HG03280 (cell line): ENCODE measurements around the gene NCOA6.
"Not testable (repeated sequence)": the region's sequence is repeated elsewhere in the genome, so short reads cannot be mapped to it uniquely, and the experiment has no call there.

Experiments
- ATAC-seq: cut with Tn5 transposase; IDR thresholded peaks from one replicate; pipeline ENCODE4 v1.9.1; 2021; ENCODE audit warnings: mild to moderate bottlenecking, moderate library complexity; ENCODE audit not compliant: unreplicated experiment

Gene NCOA6

DNA sequence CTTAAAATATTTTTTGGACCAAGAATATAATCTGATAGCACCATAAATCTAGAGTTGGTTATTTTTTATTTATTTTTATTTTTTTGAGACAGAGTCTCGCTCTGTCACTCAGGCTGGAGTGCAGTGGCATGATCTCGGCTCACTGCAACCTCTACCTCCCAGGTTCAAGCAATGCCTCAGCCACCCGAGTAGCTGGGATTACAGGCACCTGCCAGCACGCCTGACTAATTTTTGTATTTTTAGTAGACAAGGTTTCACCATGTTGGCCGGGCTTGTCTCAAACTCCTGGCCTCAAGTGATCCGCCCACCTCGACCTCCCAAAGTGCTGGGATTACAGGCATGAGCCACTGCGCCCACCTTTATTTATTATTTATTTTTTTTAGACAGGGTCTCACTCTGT lies 45.2 kb downstream of the NCOA6 start:
- not testable (repeated sequence) for ATAC-seq

DNA sequence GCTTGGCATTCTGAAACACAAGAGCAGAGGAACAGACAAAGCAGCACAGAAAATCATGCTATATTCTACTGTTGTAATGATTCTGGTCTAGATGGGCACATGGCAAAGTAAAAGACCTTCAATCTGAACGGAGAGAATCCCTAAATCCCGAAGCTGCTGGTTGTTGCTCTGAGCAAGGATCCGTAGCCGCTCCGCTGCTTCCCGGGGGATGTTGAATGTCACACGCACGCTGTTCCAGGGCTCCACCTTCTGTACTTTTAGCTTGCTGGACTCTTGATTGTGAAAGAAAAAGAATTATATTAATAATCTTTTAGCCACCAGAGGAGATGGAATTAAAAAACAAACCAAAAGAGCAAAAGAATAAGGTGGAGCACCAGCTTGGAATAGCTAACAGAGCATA lies 49.3 kb downstream of the NCOA6 start:
- ATAC-seq: no peak

DNA sequence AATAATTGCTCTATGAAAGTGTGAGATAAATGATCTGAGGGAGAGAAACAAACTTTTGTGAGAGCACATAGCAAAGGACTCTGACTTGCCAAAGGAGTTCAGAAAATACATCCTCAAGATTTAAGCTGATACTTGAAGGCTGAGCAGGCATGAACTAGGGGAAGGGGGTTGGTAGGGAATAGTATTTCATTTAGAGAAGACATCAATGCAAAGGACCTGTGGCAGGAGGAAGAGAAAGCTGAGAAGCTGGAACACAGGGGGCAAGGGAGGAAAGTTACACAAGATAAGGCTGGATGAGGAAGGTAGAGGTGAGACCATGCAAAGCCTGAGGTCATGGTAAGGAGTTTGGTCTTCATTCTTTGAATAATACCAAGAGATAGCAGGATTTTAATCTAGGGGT lies 50.6 kb downstream of the NCOA6 start:
- ATAC-seq: no peak

DNA sequence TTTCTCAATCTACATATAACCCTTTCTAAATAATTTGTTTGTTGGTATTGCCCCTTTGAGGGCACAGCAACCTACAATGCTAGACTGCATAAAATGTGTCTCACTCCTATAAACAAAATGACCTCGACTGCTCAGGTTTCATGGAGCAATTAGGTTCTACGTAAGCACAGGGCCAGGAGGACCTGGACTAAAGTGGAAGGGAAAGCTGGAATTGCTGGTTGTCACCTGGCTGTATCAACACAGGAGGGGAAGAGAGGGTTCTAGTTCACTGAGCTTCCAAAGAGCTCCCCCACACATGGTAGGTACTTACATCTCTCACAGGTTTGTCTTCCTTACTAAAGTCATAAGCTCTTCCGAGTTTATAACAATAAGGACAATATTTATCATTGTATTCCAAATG lies 51.0 kb downstream of the NCOA6 start:
- ATAC-seq: no peak

DNA sequence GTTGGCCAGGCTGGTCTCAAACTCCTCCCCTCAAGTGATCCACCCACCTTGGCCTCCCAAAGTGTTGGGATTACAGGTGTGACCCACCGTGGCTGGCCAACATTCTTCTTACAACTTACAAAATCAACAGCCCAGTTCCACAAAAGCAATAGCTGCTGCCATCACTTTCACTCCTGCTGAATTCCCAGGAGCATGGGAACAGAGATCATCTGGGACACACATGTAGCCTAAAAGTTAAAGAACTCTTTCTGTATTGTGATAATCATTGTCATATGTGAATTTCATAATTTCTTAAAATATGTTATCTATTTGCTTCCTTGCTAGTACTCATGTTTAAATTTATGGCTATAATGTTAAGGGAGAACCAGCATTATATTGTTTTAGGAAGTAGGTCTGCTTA lies 51.7 kb downstream of the NCOA6 start:
- ATAC-seq: no peak

DNA sequence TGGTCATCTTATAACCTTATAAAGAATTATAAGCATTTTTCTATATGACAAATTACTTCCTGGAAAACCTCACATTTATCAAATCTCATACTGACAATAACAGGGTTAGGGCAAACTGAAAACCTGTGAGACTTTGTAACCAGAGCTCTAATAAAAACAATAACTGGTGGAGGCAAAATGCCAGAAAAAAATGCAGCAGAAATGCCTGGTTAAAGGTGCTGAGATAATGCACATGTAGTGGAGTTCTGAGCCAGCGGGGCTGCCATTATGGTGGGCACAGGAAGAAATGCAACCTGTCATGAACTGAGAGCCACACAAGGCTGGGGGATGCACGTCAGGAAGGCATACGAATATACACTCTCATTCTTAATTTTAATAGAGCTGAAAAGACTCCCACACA lies 53.0 kb downstream of the NCOA6 start:
- ATAC-seq: no peak

DNA sequence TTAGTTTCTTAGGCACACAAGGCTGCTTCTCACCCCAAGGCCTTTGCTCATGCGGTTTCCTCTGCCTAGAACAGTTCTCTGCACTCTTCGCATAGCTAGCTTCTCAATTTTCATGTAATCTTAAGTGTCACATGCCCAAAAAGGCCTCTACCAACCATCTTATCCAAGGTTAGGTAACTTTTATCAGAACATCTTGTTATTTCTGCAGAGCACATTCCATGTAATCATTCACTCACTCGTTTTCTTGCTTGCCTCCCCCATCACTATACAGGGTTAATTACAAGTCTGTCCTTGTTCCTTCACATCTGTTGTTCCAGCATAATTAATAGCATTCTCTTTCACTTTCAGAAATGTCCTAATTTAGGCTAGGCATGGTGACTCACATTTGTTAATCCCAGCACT lies 53.8 kb downstream of the NCOA6 start:
- no peak for ATAC-seq

DNA sequence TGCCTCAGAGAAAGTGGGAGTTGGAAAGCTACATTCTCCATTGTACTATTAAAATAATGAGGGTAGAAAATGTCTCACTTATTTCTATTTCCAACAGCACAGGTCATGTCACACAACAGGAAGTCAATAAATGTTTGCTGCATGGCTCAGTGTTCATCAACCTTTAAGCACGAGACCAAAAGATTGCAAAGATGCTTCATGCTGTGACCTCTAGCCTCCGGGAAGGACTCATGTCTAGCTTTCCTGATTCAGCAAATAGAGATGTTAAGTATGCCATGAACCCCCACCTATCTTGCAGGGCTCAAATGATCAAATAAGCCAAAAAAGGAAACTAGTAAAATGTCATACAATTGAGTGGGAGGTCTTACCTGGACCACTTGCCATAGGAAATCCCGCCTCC lies 57.4 kb downstream of the NCOA6 start:
- no peak for ATAC-seq

DNA sequence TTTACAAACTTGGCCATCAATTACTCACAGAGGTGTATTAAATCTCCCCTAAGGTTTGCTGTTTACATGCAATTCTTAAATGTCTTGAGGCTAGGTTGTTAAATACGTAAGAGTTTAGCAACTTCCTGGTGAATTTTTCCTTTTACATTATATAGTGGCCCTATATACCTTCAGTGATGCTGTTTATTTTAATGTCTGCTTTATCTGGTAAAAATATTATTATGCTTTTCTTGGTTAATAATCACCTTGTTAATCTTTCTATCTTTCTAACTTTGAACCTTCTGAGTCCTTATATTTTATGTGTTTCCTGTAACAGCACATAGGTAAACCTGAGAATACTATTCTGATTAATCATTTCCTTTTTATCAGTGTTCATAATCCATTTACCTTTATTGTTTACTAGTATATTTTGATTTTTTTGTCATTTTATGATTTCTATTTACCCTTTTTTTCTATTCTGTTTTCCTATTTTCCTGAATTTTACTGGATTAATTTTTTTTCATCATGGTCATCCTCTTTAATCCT lies 63.4 kb downstream of the NCOA6 start:
- no peak for ATAC-seq

DNA sequence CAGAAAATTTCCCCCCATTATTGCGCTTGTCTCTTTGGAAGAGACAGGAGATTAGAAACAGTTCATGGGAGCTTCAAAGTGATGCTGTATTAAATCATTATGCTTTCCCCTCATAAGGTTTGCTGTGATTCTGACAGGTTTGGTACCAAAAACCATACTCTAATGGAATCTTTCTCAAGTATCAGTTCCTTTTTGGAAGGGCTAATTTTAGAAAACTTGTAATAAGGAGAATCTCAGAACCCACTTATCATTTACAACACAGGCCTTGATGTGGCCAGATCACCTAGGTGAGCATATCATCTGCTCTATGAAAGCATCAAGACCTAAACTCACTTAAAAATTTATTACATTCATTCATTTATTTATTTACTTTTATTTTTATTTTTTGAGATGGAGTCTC lies 70.1 kb downstream of the NCOA6 start:
- ATAC-seq: no peak

DNA sequence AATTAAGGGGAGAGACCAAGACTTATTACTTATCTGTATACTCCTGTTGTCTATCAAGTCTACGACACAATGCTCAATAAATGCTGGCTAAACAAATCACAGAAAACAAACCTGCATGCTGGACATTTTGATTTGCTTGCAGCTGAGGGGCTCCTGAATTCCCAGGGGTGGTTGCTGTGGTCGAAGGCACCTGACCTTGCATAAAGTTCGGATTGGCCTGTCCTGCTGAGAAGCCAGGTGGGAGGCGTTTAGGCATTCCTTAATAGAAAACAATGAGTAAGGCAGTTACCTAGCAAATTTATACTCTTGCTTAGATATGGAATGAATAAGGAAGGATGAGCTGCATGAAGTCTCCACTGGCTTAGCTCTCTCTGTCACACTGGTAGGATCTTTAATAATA lies 70.8 kb downstream of the NCOA6 start:
- no peak for ATAC-seq

DNA sequence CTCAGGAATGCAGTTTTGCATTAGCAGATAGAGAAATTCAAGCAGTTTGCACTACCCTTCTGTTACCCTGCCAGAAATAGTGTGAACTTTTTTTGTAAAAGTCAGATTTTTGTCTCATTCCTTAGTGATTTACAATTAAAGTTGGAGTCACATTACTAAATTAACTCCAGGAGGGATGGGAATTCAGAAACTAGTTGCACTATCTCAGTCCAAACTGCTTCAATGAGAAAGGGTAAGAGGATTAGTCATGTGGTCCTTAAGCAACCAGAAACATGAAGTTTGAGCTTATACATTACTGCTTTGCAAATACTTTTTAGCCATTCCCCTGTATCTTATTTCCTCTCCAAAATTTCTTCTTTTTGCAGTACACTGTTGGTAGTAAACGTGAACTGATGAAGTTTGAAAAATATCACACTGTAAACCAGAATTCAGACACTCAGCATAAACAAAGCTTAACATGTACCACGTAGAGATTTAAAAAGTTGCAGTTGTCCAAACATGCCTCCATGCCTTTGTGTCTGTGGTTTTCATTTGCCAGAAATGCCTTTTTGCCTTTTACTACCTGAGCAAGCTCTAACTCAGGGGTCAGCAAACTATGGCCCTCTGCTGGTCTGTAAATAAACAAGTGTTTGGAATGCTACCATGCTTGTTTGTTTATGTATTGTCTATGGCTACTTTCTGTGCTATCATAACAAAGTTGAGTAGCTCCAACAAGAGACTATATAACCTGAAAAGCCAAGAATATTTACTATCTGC lies 71.6 kb downstream of the NCOA6 start:
- ATAC-seq: no peak

DNA sequence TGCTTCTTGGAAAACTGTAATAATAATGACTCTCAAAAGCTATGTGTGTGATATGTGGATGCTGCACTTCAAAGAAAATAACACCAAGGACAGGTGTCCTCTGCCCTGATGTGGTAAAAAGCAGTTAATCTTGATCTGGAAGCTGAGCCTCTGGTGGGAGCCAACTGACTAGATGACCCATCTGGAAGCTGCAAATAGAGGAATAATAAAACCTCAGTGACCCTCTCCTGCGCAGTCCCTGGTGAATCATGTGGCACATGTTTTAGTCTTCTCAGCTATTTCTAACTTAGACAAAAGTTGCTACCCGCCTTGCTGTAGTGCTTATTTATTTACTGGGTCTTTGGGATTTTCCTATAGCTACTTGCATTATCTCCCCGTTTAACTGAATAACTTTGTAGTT lies 74.0 kb downstream of the NCOA6 start:
- ATAC-seq: no peak

DNA sequence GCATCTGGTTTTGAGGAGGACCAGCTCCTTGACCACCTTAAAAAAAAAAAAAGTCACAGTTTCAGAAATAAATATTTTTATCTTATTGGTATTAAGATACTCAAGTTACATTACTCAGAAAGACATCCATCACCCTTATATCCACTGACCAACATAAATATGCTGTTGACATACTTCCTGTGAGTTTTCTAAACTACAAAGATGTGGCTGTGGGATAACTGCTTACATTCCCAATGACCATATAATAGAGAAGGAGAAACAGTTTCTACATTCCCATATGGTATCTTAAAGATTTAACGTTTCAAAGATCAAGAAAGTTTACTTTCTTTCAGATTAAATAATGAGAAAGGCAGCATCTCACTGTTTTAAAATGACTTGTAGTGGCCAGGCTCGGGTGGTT lies 75.0 kb downstream of the NCOA6 start:
- no peak for ATAC-seq

DNA sequence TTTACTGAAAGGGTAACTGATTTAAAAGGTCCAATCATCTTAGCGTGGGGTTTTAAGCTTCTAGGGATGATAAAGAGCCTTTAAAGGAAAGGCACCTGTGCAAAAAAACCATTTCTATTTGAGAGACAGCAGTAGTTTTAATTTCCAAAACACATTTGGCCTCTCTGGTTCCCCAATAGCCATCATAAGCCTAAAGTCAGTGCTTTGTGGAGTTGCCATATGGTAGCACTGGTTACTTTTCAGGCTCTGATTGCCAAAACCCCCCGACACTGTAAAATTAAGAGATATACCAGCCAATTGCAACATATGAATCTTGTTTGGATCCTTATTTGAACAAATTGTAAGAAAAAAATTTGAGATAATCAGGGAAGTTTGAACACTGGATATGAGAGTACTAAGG lies 76.7 kb downstream of the NCOA6 start:
- no peak for ATAC-seq

DNA sequence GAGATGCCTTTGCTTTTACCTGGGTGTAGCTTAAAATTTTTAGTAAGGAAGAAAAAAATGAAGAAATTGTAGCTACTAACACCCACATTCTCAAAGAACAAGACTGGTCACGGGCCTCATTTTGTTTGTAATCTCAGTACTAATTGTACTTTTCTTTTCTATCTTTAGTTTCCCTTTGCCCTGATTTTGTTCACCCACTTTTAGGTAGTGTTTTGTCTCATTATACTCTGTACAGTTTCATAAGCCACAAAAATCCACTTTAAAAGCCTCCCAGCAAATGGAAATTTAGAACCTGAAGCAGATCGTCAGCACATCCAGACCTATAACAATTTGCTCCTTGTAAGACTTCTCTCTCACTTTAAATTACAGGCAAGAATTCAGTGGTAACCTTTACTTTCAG lies 78.0 kb downstream of the NCOA6 start:
- no peak for ATAC-seq

DNA sequence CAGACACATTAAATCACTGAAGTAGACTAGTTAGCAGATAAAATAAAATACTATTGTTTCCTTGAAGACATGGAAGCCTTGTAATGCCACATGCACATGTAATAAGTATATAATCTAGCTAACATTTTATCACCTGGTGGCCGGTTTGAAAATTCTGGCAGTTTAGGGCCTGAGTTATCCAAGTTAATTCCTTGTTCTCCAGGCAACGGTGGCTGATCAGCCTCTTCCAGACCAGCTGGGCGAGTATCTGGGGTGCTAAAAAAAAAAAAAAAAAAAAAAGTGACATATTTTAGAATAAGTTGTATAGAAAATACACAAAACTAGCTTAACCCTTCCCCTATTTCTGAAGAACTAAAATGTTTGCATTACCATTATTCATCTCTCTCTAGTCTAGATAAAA lies 78.8 kb downstream of the NCOA6 start:
- ATAC-seq: no peak

DNA sequence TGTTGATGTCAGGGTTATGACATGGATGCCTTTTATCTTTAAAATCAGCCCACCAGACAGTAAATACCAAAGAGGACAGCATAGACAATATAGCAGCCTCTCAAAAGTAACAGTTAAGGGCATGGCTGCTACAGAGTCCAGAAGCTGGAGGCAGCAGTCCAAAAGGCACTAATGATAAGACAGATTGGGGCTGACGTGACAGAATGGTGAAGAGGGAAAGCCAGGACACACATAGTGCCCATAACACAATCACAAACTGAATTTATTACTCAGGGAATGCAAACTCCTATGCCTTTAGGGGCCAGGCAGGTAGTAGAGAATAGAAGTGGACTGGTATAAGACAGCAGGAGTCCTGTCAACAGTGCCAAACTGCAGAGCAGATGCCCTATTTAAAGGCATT lies 80.6 kb downstream of the NCOA6 start:
- no peak for ATAC-seq

DNA sequence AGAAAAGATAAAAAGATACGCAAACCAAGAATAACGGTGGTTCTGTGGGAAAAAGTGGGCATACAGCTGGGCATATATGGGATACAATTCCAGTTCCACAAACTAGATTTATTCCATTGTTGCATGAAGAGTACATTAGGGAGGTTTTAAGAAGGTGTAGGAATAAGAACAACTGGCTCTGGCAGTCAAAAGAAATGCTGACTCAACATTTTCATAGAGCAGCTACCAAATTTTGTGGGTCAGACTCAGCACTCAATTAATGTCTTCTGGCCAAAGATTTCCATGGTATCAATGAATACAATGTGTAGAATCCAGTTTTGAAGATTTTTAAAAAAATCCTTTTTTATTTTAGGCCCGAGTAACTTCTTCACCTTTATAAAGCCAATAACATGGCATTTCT lies 81.1 kb downstream of the NCOA6 start:
- no peak for ATAC-seq

DNA sequence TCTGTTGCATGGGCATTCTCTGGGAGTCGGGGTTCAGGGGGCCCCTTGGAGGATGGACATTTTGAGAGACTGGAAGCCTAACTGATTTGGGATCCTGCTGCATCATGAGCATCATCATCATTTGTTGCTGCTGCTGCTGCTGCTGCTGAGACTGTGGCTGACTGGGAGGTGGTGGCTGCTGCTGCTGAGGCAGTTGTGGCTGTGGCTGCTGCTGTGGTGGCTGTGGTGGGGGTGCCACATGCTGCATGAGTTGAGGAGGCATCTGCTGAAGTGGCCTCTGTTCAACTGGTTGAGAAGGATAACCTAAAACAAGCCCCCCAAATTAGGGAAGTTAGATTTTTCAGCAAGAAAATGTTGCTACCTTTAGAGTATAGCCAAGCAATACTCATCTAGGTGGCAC lies 82.4 kb downstream of the NCOA6 start:
- ATAC-seq: no peak

DNA sequence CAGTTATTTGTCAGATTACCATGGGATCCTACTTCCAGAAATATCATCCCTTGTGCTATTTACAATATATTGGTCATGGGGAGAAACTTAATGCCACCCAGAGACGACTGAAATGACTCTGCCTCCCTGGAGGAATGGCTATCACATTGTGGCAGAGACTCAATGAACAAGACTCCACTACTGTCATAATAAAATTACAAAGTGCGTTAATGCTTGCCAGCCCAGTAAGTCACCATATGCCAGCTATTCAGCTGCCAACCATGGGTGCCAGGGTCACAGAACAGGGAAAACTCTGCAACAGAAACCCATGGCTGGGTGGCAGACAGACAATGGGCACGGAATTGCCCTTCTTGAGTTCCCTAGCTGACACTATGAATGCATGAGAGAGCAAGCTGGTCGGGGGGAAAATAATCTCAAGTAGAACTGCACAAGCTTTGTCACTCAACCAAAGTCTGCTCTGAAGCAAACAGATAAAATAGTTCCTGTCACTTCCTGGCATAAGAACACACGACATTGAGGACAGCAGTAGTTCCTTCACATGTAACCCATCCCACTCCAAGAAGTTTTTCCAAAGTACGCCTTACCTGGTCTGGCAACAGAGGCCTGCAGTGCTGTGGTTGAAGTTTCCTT lies 89.2 kb downstream of the NCOA6 start:
- ATAC-seq: no peak

DNA sequence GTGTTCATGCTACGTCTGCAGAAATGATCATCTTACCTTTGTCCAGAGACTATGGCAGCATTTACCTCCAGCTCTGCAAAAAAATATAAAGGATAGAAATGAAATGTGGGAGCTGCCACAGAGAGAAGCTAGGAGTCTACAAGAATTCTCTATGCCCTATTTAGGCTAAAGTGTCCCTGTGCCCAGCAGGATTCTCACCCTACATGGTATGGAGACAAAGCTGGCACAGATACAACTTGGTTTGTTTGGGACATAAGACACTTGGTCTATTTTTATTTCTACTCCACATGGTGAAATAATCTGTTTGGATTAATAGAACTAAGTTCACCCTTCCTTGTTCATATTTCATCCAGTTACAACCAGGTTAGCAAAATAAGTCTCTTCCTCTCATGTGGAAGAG lies 92.9 kb downstream of the NCOA6 start:
- no peak for ATAC-seq

DNA sequence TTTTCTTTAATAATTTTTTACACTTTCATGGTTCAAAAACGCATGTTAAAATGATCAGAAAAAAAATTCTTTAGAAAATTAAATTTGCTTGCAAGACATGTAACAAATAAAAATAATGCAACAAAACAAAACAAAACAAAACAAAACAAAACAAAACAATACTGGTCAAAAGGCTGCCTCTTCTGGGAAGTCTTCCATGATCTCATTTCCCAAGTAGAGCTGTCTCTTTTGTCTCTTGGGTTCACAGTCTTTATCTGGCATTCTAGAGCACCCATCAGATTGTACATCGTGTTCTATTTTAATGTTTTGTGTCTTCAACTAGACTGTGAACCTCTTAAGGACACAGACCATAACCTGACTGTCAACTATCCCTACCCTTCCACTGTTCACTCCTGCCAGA lies 96.0 kb downstream of the NCOA6 start:
- ATAC-seq: no peak
